OCI-LY7 (cell line): ENCODE results near the gene MYBPC2. TPM values are rescaled to one million over a fixed set of nuclear protein-coding genes. Genes with fewer than 3 reads are reported as not detected.

ENCODE experiments used
- BruUV-seq: library from RNA; stranded (reverse); fragments of 400-500 nt; replicated peaks from 2 replicates; lab custom pipeline; 2021; lab: Mats Ljungman, UMichigan
- CTCF ChIA-PET: fragments of 300-600 bp; sonication (Branson Sonifier 250); formaldehyde crosslinking; loops from one replicate; lab custom pipeline; 2022; ENCODE audit warnings: antibody characterized with exemption; ENCODE audit not compliant: unreplicated experiment; lab: Charles Lee
- POLR2A ChIA-PET: fragments of 300-600 bp; sonication (Branson Sonifier 250); formaldehyde crosslinking; loops from one replicate; lab custom pipeline; 2022; ENCODE audit warnings: antibody characterized with exemption; lab: Charles Lee
- DNase-seq: peaks from one replicate; pipeline ENCODE4 v3.0.0-alpha.2; 2015; ENCODE audit warnings: low spot score
- H2AFZ ChIP-seq: fragments of 200-600 bp; sonication (generic), shearing (Covaris generic); 2 replicates; pipeline ENCODE4 v1.6.1; 2014; ENCODE audit warnings: mild to moderate bottlenecking, antibody characterized with exemption, low read length, moderate library complexity
- H3K27ac ChIP-seq: fragments of 200-600 bp; sonication (generic); 2 replicates; pipeline ENCODE4 v1.5.1; 2014; ENCODE audit warnings: mixed run types, low read depth, mild to moderate bottlenecking, moderate library complexity, low read length, inconsistent platforms; ENCODE audit not compliant: poor library complexity, severe bottlenecking
- H3K36me3 ChIP-seq: fragments of 200-600 bp; sonication (generic); 2 replicates; pipeline ENCODE4 v1.6.1; 2014; ENCODE audit warnings: mild to moderate bottlenecking, antibody characterized with exemption, low read length, moderate library complexity, mixed read lengths; ENCODE audit not compliant: insufficient read depth
- H3K4me1 ChIP-seq: fragments of 200-600 bp; sonication (generic); 2 replicates; pipeline ENCODE4 v1.5.1; 2014; ENCODE audit warnings: mild to moderate bottlenecking, low read length; ENCODE audit not compliant: insufficient read depth, poor library complexity, severe bottlenecking
- H3K4me2 ChIP-seq: fragments of 200-600 bp; sonication (generic); 2 replicates; pipeline ENCODE4 v1.6.1; 2014; ENCODE audit warnings: mild to moderate bottlenecking, low read length
- H3K4me3 ChIP-seq: fragments of 200-600 bp; sonication (generic); 2 replicates; pipeline ENCODE4 v1.5.1; 2014; ENCODE audit warnings: mild to moderate bottlenecking, low read depth, low read length; ENCODE audit not compliant: poor library complexity, severe bottlenecking
- H3K79me2 ChIP-seq: fragments of 200-600 bp; sonication (generic); 2 replicates; pipeline ENCODE4 v1.6.1; 2016; ENCODE audit warnings: low read depth, mild to moderate bottlenecking, low read length, moderate library complexity, mixed read lengths; ENCODE audit not compliant: insufficient read depth
- H3K9me2 ChIP-seq: fragments of 200-600 bp; sonication (generic); 2 replicates; pipeline ENCODE4 v1.6.1; 2016; ENCODE audit warnings: mild to moderate bottlenecking, low read length, mixed read lengths; ENCODE audit not compliant: insufficient read depth
- H3K9me3 ChIP-seq: fragments of 200-600 bp; sonication (generic); 2 replicates; pipeline ENCODE4 v1.6.1; 2014; ENCODE audit warnings: mild to moderate bottlenecking, mixed run types, low read length, mixed read lengths
- H4K20me1 ChIP-seq: fragments of 200-600 bp; sonication (generic); 2 replicates; pipeline ENCODE4 v1.6.1; 2014; ENCODE audit warnings: mild to moderate bottlenecking, antibody characterized with exemption, low read length, moderate library complexity, mixed read lengths; ENCODE audit not compliant: insufficient read depth
- CTCF ChIP-seq: fragments of 200-600 bp; sonication (generic); conservative IDR thresholded peaks from 2 replicates; pipeline ENCODE4 v1.5.1; 2014; ENCODE audit warnings: mild to moderate bottlenecking, antibody characterized with exemption, low read length, moderate library complexity, mixed read lengths
- EZH2phosphoT487 ChIP-seq: fragments of 200-600 bp; sonication (generic); IDR thresholded peaks from 2 replicates; pipeline ENCODE4 v1.6.1; 2018; ENCODE audit warnings: low read depth, borderline replicate concordance, mild to moderate bottlenecking, mixed run types, antibody characterized with exemption, low read length, moderate library complexity, mixed read lengths
- intact Hi-C: fragments of 100-400 bp; cut with micrococcal nuclease; formaldehyde crosslinking; loops from one replicate; pipeline ENCODE4 v1.10.0; 2022; ENCODE audit not compliant: unreplicated experiment
- total RNA-seq, 2 experiments: library from RNA; depleted of rRNA in 1 of 2; stranded (reverse); fragments of >200 nt in 1 of 2; shearing (Covaris generic) in 1 of 2; gene quantifications; 2 replicates each; pipeline ENCODE4 v1.2.3, GENCODE V29; 2014 to 2022

Gene MYBPC2
- total RNA-seq, 2 experiments from 2014 or later = 15.4 to 28.2 TPM

- no TSS peak for BruUV-seq
- H3K79me2 ChIP-seq = no peaks in the 10 kb centered on the region
- H3K4me1 ChIP-seq = peaks cover 11% of the 10 kb centered on the region
- no peak overlapping the region for H3K4me3 ChIP-seq
- no peaks in the 10 kb centered on the region for H3K9me2 ChIP-seq
- DNase-seq = no peak
- no peaks in the 10 kb centered on the region for H4K20me1 ChIP-seq
- H3K36me3 ChIP-seq = no peaks in the 10 kb centered on the region
- intact Hi-C loops = no loop called here
- H3K4me2 ChIP-seq = no peak overlapping the region
- CTCF ChIA-PET = no interaction called here
- H3K9me3 ChIP-seq = no peaks in the 10 kb centered on the region
- H2AFZ ChIP-seq = no peak overlapping the region
- no peak for TF ChIP-seq EZH2phosphoT487
- no peak for TF ChIP-seq CTCF
- POLR2A ChIA-PET = no interaction called here
- no peak overlapping the region for H3K27ac ChIP-seq
Observed at GRCh38 chr19:50496189-50497021, 63.7 kb downstream of the MYBPC2 start.

GRCh38 chr19:50497022-50497405 lies 64.3 kb downstream of the MYBPC2 start:
- intact Hi-C loops = no loop called here
- BruUV-seq = no TSS peak
- H3K4me2 ChIP-seq = no peak overlapping the region
- CTCF ChIA-PET = no interaction called here
- no peaks in the 10 kb centered on the region for H3K9me2 ChIP-seq
- H3K4me3 ChIP-seq = no peak overlapping the region
- no peaks in the 10 kb centered on the region for H3K9me3 ChIP-seq
- no peak overlapping the region for H2AFZ ChIP-seq
- no peak overlapping the region for H3K27ac ChIP-seq
- POLR2A ChIA-PET = no interaction called here
- no peaks in the 10 kb centered on the region for H4K20me1 ChIP-seq
- no peaks in the 10 kb centered on the region for H3K36me3 ChIP-seq
- no peaks in the 10 kb centered on the region for H3K79me2 ChIP-seq
- no peak for TF ChIP-seq CTCF
- no peak for TF ChIP-seq EZH2phosphoT487
- DNase-seq = no peak
- peaks cover 11% of the 10 kb centered on the region for H3K4me1 ChIP-seq
